HG03045 (cell line): ENCODE results near the gene C3orf80.
"Not testable (repeated sequence)": the region's sequence is repeated elsewhere in the genome, so short reads cannot be mapped to it uniquely, and the experiment has no call there.

Source experiments
- ATAC-seq: cut with Tn5 transposase; IDR thresholded peaks from one replicate; pipeline ENCODE4 v1.9.1; 2021; ENCODE audit warnings: mild to moderate bottlenecking, moderate library complexity; ENCODE audit not compliant: unreplicated experiment

The C3orf80 gene

DNA sequence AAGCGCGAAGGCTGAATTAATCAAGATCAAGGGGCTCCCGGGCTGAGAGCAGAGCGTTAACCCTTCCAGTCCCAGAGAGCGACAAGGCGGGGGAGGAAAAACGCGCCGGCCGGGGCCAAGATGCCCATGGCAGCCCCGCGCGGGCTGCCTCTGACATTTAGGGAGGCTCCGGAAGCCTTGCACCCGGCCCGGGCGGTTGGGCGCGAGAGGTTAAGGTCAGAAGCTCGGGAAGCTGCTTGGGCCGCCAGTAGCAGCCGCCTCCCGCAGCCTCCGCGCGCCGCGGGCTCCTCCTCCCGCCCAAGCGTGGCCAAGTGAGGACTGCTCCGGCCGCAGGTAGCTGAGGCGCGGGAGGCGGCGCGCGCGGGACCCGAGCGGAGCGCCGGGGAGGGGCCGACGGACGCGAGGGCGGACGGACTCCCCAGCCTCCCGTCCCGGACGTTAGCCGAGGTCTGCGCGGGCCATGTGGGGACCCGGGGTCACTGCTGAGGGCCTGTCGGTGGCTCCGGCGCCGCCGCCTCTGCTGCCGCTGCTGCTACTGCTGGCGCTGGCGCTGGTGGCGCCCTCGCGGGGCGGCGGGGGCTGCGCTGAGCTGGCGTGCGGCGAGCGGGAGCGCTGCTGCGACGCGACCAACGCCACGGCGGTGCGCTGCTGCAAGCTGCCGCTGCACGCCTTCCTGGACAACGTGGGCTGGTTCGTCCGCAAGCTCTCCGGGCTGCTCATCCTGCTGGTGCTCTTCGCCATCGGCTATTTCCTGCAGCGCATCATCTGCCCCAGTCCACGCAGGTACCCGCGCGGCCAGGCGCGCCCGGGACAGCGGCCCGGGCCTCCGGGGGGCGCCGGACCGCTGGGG lies at the start of gene C3orf80:
Gene C3orf80 (plus strand): TSS at position 247 of the 850 bp plus-strand sequence. CDS start 214 bp downstream, at position 461.
- ATAC-seq, result peak; percentile 73

DNA sequence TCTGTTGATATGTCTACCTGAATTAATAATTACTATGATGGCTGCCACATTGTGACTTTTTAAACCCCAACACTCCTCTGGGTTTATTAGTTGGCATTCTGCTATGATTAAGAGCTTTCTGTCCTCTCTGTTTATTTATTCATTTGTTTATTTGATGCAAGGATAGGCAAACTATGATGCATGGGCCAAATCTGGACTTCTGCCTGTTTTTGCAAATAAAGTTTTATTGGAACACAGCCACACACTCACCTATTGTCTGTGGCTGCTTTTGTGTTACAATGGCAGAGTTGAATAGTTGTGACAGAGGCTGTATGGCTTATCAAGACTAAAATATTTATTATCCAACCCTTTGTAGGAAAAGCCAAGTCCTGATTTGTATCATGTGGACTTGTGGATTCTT lies 48.3 kb upstream of the C3orf80 start:
- no peak for ATAC-seq

DNA sequence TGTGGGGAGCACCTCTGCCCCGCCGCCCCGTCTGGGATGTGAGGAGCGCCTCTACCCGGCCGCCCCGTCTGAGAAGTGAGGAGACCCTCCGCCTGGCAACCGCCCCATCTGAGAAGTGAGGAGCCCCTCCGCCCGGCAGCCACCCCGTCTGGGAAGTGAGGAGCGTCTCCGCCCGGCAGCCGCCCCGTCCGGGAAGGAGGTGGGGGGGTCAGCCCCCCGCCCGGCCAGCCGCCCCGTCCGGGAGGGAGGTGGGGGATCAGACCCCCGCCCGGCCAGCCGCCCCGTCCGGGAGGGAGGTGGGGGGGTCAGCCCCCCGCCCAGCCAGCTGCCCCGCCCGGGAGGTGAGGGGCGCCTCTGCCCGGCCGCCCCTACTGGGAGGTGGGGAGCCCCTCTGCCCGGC lies 46.6 kb upstream of the C3orf80 start:
- ATAC-seq, result not testable (repeated sequence)

DNA sequence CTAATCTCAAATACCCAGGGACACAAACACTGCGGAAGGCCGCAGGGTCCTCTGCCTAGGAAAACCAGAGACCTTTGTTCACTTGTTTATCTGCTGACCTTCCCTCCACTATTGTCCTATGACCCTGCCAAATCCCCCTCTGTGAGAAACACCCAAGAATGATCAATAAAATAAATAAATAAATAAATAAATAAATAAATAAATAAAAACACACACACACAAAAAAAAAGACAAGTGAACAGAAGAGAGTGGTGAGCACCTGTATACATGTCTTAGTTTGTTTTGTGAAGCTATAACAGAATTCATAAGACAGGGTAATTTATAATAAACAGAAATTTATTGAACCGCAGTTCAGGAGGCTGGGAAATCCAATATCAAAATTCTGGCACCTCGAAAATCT lies 45.8 kb upstream of the C3orf80 start:
- ATAC-seq, result not testable (repeated sequence)

DNA sequence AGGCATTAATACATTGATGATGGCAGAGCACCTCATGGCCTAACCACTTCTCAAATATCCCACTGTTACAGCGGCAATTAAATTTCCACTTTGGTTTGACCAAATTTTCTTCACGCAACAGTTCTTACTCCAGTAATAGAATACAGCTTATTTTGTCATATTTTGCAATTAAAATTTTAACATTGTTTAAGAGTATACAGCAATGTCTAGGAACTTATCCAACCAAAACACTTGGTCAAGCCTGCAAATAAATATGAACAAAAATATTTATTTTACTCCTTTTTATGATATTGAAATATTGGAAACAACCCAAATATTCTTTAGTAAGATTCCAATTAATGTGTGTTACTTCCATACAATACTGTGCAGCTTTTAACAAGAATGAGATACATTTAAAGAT lies 45.3 kb upstream of the C3orf80 start:
- no peak for ATAC-seq

DNA sequence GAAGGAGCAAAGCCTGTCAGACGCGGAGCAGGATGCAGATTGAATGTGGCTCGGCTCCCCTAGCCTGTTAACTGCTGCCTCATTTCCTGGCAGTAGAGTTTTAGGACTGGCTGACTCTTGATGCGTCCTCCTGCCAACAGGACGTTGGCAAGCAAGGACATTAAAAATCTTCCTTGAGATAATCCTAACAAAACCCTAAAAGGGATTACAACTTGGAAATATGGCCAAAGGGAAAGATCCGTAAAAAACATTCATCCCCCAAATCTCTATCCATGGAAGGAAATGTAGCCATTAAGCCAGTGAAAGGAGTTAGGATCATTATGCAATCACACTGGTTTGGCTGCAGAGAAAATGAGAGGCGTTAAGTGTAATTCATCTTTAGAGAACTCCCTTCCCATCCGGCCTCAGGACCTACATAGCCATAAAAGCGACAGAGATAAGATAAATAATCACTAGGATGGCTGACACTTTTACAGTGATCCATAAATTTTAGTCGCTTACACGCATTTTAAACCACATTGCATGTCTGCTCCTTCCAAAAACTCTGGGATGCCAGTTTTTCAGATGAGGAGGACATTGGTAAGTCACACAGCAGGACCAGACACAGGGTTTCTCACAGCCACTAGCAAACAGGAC lies 44.5 kb upstream of the C3orf80 start:
- no peak for ATAC-seq

DNA sequence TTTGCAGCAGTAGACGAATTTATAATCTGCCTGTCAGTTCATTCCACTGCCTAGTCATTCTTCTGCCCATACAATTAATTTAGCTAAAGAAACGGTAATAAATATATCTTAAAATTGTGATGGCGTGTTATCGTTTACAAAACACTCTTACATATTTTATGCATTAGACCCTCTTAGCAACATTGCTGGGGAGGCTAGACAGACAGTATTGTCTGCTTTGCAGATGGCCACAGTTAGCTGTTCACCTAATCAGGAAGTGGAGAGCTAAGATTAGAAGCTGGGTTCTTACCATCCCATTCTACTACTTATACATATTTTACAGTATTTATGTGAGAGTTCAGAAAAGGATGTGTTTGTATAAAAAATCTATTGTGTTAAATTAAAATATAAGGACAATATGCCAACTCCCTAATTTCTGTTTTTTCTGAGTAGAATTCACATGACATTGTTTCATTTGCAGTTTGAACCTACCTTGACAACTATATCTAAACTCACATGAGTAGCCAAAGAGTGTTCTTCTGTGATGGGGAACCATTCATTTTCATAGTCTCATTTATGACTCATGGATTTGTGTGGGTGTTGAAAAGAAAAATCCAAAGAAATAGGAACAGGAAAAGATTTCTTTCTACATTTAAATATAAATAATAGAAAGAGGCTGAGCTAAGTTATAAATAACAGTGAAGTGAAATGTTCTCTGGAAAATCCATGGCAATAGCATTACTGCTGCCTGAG lies 41.7 kb upstream of the C3orf80 start:
- ATAC-seq, result no peak

DNA sequence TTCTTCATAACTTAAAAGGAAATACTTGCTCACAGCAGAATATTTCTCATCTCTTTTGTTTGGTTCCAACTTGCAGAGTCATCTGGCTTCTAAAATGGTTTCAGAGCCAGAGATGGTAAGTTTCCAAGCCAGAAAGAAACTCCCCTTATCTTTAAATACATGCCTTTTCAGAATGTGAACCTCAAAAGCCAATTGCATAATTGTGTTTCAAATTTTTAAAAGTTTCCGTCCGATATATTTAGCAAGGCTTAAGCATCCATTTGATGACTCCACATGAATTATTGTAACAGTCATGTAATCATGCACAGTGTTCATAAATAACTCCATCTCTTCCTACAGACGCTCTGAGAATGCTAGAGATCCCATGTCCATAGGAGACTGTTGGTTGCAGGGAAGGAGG lies 40.6 kb upstream of the C3orf80 start:
- ATAC-seq, result no peak

DNA sequence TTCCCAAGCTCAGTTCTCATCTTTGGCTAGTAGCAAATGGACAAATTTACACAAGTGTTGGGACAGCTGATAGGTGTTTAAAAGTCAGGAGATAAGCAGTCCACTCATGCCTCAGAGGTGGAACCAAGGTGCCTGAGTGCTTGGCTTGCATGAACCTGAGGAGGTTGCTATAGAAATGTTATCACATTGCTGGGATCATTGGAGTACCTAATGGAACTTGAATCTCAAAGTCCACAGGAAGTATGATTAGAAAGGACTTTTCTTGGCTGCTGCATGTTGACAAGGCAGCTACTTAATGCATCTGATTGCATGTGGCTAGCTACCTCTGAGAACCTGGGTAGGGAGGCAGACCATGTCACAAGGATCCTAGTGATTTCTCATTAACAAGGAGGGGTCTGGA lies 39.5 kb upstream of the C3orf80 start:
- ATAC-seq, result no peak

DNA sequence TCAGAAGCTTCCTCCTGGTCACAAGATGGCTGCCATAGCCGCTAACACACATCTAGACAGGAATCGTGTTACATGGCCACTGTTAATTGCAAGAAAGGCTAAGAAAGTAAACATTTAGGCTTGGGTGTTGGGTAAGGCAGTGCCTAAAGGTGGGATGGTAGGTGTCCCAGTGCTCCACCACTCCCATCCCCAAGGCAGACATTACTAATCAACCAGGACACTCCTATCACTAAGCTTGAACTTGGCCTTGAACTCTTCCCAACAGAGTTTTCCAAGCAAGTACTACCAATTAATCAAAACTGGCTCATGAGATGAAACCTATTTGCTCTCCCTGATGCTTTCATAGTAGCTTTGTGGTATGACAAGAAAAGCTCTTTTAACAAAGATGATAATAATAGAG lies 37.9 kb upstream of the C3orf80 start:
- no peak for ATAC-seq

DNA sequence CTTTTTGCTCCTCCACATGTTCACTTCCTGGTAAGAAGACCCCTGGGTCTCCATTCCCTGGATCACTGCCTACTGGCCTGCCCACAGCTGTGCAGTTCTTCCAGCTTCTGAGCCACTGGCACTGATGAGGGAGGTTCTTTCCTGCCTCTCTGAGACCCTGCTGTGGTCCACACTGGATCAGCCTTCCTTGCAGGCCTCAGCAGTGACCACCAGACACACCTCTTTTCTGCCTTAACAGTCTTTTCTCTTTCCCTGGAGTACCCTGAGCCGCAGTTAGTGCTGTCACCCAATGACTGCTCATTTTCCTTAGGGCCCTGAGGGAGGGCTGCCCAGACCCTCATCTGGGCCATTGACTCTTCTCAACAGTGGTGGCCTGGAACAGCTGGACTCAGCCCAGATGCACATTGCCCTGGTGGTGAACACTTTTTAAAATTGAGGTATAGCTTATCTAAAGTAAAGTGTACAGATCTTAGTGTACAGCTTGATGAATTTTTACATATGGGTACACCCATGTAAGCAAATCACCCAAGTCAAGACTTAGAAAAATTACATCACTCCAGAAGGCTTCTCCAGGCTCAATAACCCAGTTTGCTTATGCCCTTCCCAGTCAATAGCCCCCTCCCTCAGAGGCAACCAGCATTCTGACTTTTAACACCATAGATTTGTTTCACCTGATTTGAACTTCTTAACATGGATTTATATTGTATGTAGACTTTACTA lies 32.8 kb upstream of the C3orf80 start:
- no peak for ATAC-seq

DNA sequence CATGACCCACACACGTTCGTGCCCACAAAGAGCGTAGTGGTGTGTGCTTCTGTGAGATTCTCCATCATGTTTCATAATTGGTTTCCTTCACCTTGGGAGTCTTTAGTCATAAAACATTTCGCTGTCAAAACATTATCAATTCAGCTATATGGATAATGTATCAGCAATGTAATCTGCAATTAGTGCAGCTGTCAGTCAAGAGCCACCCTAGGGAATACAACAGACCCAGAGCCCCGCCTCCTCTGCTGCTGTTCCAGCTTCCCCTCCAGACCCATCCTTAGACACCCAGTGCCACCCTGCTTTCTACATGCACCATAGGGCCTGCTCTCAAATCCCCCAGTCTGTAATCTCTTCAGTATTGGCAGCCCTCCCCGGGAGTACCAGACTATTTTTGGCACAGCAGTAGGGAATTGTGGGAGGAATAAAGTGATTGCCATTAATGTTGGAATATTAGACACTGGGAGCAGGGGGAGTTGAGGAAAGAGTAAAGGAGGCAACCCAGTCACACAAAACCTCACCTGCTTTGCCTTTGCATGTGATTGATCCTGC lies 31.5 kb upstream of the C3orf80 start:
- ATAC-seq, result no peak

DNA sequence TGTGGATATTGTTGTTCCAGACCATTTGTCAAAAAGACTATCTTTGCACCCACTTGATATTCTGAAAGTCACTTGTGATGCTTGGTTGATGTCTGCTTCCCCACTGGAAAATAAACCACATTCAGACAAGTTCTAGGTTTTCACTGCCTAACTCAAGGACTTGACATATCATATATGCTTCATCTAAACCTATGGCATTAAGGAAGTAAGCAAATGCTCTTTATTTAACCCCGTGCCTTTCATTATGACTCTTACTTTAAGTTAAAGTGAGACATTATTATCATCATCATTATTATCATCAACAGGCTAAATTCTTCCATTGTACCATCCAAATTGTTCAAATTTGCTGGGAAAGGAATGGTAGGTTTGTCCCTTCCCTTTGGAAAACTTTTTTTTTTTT lies 30.8 kb upstream of the C3orf80 start:
- no peak for ATAC-seq

DNA sequence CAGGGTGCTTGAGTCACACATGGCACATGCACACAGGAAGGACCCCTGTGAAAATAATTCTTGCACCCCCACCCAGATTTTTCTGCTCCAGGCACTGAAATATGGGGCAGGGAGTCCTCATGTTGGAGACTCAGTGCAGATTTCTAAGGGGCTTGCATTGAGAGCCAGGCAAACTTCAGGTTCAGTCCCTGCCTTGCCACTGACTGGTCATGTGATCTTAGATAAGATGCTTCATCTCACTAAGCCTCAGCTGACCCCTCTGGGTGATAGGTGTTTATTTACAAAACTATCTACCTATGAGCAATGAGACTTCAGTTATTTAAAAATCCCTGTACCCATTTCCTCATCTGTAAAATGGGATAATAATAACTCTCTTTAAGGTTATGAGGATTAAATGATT lies 30.1 kb upstream of the C3orf80 start:
- ATAC-seq, result no peak

DNA sequence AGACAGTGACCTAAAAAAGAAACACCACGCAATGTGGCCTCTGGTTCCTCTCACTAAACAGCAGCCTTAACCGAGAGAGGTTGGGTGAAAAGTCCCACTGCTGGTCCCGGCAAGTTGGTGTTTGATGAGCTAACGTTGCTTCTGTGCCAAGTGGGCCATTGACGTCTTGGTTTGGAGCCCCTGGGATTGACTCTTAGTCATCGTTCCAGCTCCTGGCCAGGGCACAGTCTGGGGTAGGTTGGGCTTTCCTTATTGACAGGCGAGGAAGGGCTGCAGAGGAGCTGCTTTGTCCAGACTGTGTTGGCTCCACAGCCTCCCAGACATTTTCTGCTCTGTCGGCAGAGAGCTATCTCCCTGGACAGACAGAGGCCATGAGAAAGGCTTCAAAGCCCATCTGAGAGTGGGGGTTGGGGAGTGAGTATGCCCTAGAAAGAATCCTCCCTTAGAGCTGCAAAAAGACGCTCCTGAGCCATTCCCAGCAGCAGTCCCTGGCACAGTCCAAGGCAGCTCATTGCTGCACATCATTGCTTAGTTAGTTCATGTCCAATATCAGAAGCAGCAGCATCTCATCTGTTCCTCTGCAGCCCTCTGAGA lies 28.6 kb upstream of the C3orf80 start:
- ATAC-seq, result no peak

DNA sequence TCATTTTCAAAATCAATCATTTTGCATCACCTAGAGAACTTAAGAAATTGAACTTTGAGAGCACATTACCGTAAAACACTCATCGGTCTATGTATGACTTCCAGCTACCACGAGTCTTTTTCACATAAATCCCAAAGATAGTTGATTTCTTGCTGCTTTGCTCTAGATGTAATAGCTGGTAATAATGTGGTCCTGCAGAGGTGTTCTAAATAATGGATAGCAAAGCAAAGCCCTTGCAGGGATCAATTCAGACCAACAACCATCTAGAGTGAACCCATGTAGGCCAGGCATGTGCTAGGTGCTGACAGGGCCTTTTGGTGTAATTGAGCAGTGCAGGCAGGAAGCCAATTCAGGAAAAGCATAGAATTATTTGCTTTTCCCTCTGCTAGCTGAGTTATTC lies 26.1 kb upstream of the C3orf80 start:
- ATAC-seq, result no peak

DNA sequence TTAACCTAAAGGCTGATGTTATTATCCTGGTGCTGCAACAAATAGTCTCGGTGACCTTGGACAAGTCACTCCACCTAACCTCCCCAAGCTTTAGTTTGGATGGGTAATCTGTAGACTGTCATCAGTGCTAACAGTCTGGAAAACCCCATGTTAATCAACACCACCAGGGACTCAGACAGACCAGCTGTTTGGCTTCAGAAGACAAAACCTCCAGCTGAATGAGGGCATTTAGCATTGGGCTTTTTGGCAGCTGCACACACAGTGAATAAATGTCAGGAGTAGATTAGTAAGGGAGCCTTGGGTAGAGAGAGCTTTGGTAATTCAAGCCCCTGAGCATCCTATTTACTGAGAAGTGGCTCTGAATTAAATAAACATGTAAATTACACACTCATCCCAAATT lies 24.9 kb upstream of the C3orf80 start:
- ATAC-seq, result no peak

DNA sequence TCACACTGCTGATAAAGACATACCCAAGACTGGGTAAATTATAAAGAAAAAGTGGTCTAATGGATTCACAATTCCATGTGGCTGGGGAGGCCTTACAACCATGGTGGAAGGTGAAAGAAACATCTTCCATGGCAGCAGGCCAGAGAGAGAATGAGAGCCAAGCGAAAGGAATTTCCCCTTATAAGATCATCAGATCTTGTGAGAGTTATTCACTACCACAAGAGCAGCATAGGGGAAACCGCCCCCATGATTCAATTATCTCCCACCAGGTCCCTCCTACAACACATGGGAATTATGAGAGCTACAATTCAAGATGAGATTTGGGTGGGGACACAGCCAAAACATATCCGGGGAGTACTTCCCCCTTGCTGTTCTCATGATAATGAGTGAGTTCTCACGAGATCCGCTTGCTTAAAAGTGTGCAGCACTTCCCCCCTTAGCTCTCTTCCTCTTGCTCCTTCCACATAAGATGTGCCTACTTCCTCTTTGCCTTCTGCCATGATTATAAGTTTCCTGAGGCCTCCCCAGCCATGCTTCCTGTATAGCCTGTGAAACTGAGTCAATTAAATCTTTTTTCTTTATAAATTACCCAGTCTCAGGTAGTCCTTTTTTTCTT lies 20.7 kb upstream of the C3orf80 start:
- ATAC-seq, result not testable (repeated sequence)

DNA sequence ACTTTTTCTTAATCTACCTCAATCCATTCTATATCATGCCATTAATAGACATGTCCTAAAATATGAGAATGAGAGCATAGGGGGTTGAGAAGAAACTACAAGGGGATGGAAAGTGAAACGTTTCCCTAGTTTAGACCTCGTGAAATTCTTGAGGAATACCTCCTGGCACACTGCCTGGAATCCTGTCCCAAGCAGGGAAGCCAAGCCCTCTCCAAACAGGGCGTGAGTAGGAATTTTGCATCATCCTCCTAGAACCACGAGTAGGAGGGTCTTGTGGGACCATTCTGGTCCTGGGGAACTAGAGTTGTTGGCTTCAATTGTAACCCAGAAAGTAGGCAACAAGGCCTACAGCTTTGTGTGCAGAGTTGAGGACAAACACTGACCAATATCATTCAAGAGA lies 19.6 kb upstream of the C3orf80 start:
- no peak for ATAC-seq

DNA sequence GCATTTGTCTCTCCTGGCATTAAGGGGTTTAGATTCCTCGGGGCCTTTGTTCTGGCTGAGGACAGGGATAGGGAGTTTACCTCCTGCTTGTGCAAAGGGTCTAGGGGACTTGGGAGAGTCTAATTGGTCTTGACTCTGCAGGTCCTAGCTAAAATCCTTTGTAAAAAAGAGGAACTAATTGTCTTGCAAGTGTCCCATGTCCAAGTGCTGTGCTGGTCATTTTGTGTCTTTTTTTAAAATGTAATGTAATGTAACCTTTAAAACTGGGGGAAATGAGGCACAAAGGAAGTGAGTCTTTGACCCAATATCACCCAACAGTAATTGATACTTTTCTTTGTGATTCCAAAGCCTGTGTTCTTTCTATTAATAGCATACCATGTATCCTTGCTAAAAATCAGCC lies 14.9 kb upstream of the C3orf80 start:
- ATAC-seq, result no peak
